Brain microvascular endothelial cell (primary cell): ENCODE results near the gene XPOT.
A peak's percentile ranks its signal among the peaks of the same experiment; 100 is the strongest.

ENCODE experiments used
- DNase-seq: peaks from one replicate; pipeline ENCODE4 v3.0.0-alpha.2; 2020
- H3K27ac ChIP-seq: fragments of 250-450 bp; sonication (Bioruptor Pico); 2 replicates; pipeline ENCODE4 v1.5.1; 2020; ENCODE audit warnings: mild to moderate bottlenecking, moderate library complexity
- H3K27me3 ChIP-seq: fragments of 250-450 bp; sonication (Bioruptor Pico); replicated peaks from 2 replicates; pipeline ENCODE4 v1.5.1; 2020; ENCODE audit warnings: mild to moderate bottlenecking
- H3K36me3 ChIP-seq: fragments of 250-450 bp; sonication (Bioruptor Pico); replicated peaks from 2 replicates; pipeline ENCODE4 v1.5.1; 2020; ENCODE audit warnings: mild to moderate bottlenecking
- H3K4me3 ChIP-seq: 2 replicates; pipeline ENCODE4 v1.5.1; 2011; ENCODE audit warnings: low read depth, mild to moderate bottlenecking, control low read depth, low read length, moderate library complexity
- in situ Hi-C: cut with HindIII; loops from 2 replicates; pipeline ENCODE4 v1.10.0; 2017; ENCODE audit warnings: low sequenced_read_pairs, low pct_ligation_motif_present
- TF ChIP-seq, protein P1 (sequence below): IDR thresholded peaks from 2 replicates; pipeline ENCODE4 v1.5.1; 2011; ENCODE audit warnings: low read depth, mild to moderate bottlenecking, moderate library complexity, low read length, control low read depth, inconsistent platforms; ENCODE audit errors: missing control alignments

The XPOT gene

DNA sequence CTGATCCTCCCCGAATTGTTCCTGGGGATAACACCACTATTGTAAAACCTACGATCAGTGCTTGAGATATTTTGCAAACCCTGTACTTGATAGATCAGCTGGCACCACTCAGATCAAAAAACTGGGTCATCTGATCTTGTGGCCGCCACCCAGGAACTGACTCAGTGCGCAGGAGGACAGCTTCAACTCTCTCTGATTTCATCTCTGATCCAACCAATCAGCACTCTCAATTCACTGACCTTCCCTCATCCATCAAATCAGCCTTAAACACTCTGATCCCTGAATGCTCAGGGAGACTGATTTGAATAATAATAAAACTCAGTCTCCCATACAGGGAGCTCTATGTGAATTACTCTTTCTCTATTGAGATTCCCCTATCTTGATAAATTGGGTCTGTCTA is 4.2 kb upstream of the XPOT start:
- Histone ChIP-seq H3K27me3 (no peaks in the 10 kb centered on the region), H3K27ac (no peak overlapping the region), H3K36me3 (peaks cover 3% of the 10 kb centered on the region), H3K4me3 (no peak overlapping the region)
- peak; percentile 71 for DNase-seq
- in situ Hi-C loops: no loop called here
- TF ChIP-seq, protein P1, sequence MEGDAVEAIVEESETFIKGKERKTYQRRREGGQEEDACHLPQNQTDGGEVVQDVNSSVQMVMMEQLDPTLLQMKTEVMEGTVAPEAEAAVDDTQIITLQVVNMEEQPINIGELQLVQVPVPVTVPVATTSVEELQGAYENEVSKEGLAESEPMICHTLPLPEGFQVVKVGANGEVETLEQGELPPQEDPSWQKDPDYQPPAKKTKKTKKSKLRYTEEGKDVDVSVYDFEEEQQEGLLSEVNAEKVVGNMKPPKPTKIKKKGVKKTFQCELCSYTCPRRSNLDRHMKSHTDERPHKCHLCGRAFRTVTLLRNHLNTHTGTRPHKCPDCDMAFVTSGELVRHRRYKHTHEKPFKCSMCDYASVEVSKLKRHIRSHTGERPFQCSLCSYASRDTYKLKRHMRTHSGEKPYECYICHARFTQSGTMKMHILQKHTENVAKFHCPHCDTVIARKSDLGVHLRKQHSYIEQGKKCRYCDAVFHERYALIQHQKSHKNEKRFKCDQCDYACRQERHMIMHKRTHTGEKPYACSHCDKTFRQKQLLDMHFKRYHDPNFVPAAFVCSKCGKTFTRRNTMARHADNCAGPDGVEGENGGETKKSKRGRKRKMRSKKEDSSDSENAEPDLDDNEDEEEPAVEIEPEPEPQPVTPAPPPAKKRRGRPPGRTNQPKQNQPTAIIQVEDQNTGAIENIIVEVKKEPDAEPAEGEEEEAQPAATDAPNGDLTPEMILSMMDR: no peak

DNA sequence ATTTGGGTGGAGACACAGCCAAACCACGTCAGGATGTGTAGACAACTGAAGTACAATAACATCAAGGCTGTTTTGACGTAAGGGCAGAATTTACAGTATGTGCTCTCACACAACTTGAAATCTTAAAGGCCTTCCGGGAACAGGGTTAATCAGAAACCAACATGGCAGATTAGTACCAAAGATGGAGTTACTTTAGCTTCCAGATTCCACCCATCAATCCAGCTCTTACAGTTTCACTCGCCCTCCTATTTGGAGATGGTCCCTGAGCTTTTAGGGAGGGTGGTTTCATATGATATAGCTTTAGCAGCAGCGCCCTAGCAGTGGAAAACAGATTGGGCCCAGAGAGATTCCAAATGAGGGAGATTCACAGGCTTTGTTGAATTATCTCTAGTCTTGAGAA is 2.0 kb upstream of the XPOT start:
- Histone ChIP-seq H3K27ac (no peak overlapping the region), H3K27me3 (no peaks in the 10 kb centered on the region), H3K4me3 (no peak overlapping the region), H3K36me3 (peaks cover 3% of the 10 kb centered on the region)
- in situ Hi-C loops: no loop called here
- DNase-seq: no peak
- TF ChIP-seq, protein P1: no peak

DNA sequence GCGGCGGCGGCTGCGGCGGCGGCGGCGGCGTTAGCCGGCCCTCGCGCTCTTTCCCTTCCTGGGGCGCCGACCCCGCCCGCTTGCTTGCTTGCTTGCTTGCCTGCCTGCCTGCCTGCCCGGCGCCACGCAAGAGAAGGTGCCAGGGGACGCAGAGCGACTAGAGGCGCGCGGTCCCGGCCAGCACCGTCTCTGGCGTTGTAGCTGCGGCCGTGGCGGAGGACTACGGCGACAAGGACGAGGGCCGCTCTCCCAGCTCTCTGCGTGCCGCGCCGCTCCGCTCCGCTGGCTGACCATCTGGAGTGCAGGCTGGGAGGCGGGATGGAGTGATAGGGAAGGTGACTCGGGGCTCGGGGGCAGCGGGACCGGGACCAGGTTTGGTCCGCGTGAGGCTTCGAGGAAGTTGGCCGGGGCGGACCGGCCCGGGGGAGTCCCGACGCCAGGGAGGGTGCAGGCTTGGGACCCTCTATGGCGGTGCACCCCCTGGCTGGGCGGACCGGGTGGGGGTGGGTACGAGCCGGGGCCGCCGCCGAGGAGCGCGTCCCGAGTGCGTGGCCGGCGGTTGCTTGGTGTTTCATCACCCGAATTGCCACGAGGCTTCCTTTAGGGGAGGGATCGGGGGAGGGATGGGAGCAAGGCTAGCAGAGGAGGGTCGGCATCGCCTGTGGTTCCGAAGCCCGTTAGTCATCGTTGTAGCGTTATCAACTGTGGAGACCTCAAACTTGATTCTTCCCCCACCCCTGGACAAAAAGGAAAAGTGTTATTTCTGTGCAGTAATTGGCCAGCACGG is 471 bp downstream of the XPOT start:
- TF ChIP-seq, protein P1: no peak
- peak overlapping the region; percentile 94 for H3K4me3 ChIP-seq

DNA sequence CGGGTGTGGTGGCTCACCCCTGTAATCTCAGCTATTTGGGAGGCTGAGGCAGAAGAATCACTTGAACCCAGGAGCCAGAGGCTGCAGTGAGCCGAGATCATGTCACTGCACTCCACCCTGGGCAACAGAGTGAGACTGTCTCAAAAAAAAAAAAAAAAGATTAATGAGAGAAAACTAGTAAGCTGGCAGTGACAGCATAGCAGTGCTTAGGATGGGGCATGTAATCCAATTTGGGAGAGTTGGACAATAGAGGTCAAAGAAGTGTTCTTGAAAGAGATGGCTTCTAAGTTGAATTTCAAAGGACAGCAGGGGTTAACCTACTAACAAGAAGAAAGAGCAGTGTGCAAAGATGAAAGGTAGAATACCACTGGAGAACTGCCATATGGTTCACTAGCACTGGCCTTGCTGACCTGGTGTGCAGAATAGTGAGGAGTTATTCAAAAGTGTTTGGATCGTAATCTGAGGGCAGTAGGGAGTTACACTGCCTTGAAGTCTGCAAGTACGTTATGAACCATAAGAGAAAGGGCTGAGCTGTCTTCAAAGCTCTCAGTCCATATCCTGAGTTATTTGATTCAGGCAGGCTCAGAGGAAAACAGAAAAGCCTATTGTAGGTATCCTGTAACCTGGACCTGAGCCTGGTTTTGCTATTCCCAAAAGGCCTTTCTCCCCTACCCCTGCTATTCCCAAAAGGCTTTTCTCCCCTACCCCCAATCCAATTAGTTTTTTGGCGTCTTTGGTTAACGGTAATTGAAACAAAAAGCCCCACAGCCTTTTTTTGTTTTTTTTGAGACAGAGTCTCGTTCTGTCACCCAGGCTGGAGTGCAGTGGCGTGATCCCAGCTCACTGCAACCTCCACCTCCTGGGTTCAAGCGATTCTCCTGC is 3.4 kb downstream of the XPOT start:
- H3K27me3 ChIP-seq: no peaks in the 10 kb centered on the region
- peaks cover 25% of the 10 kb centered on the region for H3K36me3 ChIP-seq
- TF ChIP-seq, protein P1: no peak
- H3K27ac ChIP-seq: no peak overlapping the region
- in situ Hi-C loops: no loop called here
- no peak for DNase-seq
- H3K4me3 ChIP-seq: no peak overlapping the region

More for the DNA sequence above, 471 bp downstream of the XPOT start:
- peak; percentile 80 for DNase-seq
- H3K36me3 ChIP-seq: peaks cover 3% of the 10 kb centered on the region
- in situ Hi-C loops: no loop called here
- no peaks in the 10 kb centered on the region for H3K27me3 ChIP-seq
- H3K27ac ChIP-seq: peak overlapping the region; percentile 100

DNA sequence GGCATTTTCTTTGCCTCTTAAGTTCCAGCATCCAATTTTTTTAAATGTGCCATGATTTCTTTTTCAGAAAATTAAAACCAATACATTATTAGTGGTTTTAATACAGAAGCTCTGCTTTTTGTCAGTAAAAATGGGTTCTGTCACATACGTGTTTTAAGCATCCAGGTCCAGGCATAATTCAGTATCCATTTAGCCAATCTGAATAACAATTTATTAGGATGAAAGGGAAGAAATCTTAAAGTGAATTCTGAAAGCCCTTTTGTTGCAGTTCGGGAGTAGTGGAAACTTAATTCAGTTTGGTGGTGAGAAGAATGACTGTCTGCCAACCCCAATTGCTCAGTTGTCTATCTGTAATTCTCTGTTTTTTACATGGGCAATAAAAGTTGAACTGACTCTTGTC is 7.2 kb downstream of the XPOT start:
- H3K27ac ChIP-seq: no peak overlapping the region
- DNase-seq: no peak
- no peaks in the 10 kb centered on the region for H3K27me3 ChIP-seq
- no peak overlapping the region for H3K4me3 ChIP-seq
- H3K36me3 ChIP-seq: peaks cover 57% of the 10 kb centered on the region
- in situ Hi-C loops: no loop called here
- TF ChIP-seq, protein P1: no peak
